PC-9 (cell line): ENCODE results near the gene TM6SF1. TPM values are rescaled to one million over a fixed set of nuclear protein-coding genes. Genes with fewer than 3 reads are reported as not detected.

Source experiments
- BruUV-seq: library from RNA; stranded (reverse); fragments of 400-500 nt; replicated peaks from 2 replicates; lab custom pipeline; 2021; lab: Mats Ljungman, UMichigan
- CTCF ChIA-PET: fragments of 300-600 bp; sonication (Branson Sonifier 250); formaldehyde crosslinking; loops from one replicate; lab custom pipeline; 2022; ENCODE audit warnings: antibody characterized with exemption; lab: Charles Lee
- POLR2A ChIA-PET: fragments of 300-600 bp; sonication (Branson Sonifier 250); formaldehyde crosslinking; loops from one replicate; lab custom pipeline; 2022; ENCODE audit warnings: antibody characterized with exemption; ENCODE audit not compliant: unreplicated experiment; lab: Charles Lee
- DNase-seq, 2 experiments: peaks; one replicate each; pipeline versions ENCODE4 v3.0.0 to v3.0.0-alpha.2; 2015 to 2022; ENCODE audit warnings: mixed read lengths in 1 of 2
- H2AFZ ChIP-seq: fragments of 200-600 bp; sonication (generic); 2 replicates; pipeline ENCODE4 v1.8.1; 2017; ENCODE audit warnings: antibody characterized with exemption
- H3F3A ChIP-seq: fragments of 200-600 bp; sonication (generic); 2 replicates; pipeline ENCODE4 v1.8.1; 2017; ENCODE audit warnings: antibody characterized with exemption, mild to moderate bottlenecking, low read depth; ENCODE audit not compliant: insufficient read depth
- H3K27ac ChIP-seq: fragments of 200-600 bp; sonication (generic); 2 replicates; pipeline ENCODE4 v1.6.1; 2016; ENCODE audit warnings: mixed run types
- H3K27me3 ChIP-seq: fragments of 200-600 bp; sonication (generic); 2 replicates; pipeline ENCODE4 v1.6.1; 2016; ENCODE audit warnings: low read depth, mixed run types; ENCODE audit not compliant: insufficient read depth
- H3K36me3 ChIP-seq: fragments of 200-600 bp; sonication (generic); 2 replicates; pipeline ENCODE4 v1.6.1; 2016; ENCODE audit warnings: low read depth, mixed run types
- H3K4me1 ChIP-seq: fragments of 200-600 bp; sonication (generic); replicated peaks from 2 replicates; pipeline ENCODE4 v1.6.1; 2016; ENCODE audit warnings: mixed run types; ENCODE audit not compliant: insufficient read depth
- H3K4me2 ChIP-seq: fragments of 200-600 bp; sonication (generic); 2 replicates; pipeline ENCODE4 v1.6.1; 2017; ENCODE audit warnings: mixed run types
- H3K4me3 ChIP-seq: fragments of 200-600 bp; sonication (generic); 2 replicates; pipeline ENCODE4 v1.6.1; 2016; ENCODE audit warnings: mixed run types
- H3K79me2 ChIP-seq: fragments of 200-600 bp; sonication (generic); 2 replicates; pipeline ENCODE4 v1.6.1; 2017; ENCODE audit warnings: low read depth, mixed run types
- H3K9me2 ChIP-seq: fragments of 200-600 bp; sonication (generic); 2 replicates; pipeline ENCODE4 v1.8.1; 2017; ENCODE audit warnings: mild to moderate bottlenecking; ENCODE audit not compliant: insufficient read depth
- H3K9me3 ChIP-seq: fragments of 200-600 bp; sonication (generic); 2 replicates; pipeline ENCODE4 v1.8.1; 2016; ENCODE audit warnings: low read depth; ENCODE audit not compliant: insufficient read depth
- H4K20me1 ChIP-seq: fragments of 200-600 bp; sonication (generic); 2 replicates; pipeline ENCODE4 v1.8.1; 2017; ENCODE audit not compliant: insufficient read depth
- EZH2 ChIP-seq: fragments of 200-600 bp; sonication (generic); IDR thresholded peaks from 2 replicates; pipeline ENCODE4 v1.8.0; 2017; ENCODE audit warnings: antibody characterized with exemption, low read depth
- intact Hi-C: fragments of 100-400 bp; cut with micrococcal nuclease; formaldehyde crosslinking; loops from one replicate; pipeline ENCODE4 v1.10.0; 2022; ENCODE audit not compliant: unreplicated experiment
- total RNA-seq: library from RNA; stranded (reverse); gene quantifications from 2 replicates; pipeline ENCODE4 v1.2.3, GENCODE V29; 2021
- TF ChIP-seq, protein P1 (sequence below): fragments of 200-600 bp; sonication (generic); conservative IDR thresholded peaks from 2 replicates; pipeline ENCODE4 v1.6.1; 2017; ENCODE audit warnings: mixed run types, antibody characterized with exemption, mild to moderate bottlenecking, moderate library complexity

TM6SF1 gene
- total RNA-seq, 1 experiment from 2014 or later = not detected

DNA sequence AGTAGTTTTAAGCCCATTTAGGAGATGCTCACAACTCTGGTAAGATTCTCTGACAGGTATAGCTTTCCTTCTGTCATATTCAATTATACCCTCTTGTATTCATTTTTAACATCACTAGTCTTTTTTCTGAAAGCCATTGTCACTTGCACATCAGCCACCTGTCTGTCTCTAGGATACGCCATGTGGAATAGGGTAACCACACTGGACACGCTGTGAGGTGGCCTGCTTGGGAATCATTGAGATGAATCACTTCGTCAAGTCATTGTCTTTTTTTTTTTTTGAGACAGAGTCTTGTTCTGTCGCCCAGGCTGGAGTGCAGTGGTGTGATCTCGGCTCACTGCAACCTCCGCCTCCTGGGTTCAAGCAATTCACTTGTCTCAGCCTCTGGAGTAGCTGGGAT, 7.4 kb downstream of the TM6SF1 start:
- H2AFZ ChIP-seq = no peak overlapping the region
- H3K9me2 ChIP-seq = no peaks in the 10 kb centered on the region
- BruUV-seq = no TSS peak
- no peaks in the 10 kb centered on the region for H3K36me3 ChIP-seq
- intact Hi-C loops = no loop called here
- no peaks in the 10 kb centered on the region for H3K79me2 ChIP-seq
- ChIA-PET POLR2A (no interaction called here), CTCF (no interaction called here)
- no peaks in the 10 kb centered on the region for H3K27me3 ChIP-seq
- H3K9me3 ChIP-seq = no peaks in the 10 kb centered on the region
- no peaks in the 10 kb centered on the region for H4K20me1 ChIP-seq
- no peak for TF ChIP-seq EZH2
- TF ChIP-seq, protein P1, sequence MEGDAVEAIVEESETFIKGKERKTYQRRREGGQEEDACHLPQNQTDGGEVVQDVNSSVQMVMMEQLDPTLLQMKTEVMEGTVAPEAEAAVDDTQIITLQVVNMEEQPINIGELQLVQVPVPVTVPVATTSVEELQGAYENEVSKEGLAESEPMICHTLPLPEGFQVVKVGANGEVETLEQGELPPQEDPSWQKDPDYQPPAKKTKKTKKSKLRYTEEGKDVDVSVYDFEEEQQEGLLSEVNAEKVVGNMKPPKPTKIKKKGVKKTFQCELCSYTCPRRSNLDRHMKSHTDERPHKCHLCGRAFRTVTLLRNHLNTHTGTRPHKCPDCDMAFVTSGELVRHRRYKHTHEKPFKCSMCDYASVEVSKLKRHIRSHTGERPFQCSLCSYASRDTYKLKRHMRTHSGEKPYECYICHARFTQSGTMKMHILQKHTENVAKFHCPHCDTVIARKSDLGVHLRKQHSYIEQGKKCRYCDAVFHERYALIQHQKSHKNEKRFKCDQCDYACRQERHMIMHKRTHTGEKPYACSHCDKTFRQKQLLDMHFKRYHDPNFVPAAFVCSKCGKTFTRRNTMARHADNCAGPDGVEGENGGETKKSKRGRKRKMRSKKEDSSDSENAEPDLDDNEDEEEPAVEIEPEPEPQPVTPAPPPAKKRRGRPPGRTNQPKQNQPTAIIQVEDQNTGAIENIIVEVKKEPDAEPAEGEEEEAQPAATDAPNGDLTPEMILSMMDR = no peak
- no peaks in the 10 kb centered on the region for H3K4me1 ChIP-seq
- H3K4me3 ChIP-seq = no peak overlapping the region
- no peak overlapping the region for H3K27ac ChIP-seq
- no peaks in the 10 kb centered on the region for H3F3A ChIP-seq
- H3K4me2 ChIP-seq = no peak overlapping the region
- DNase-seq = no peak

DNA sequence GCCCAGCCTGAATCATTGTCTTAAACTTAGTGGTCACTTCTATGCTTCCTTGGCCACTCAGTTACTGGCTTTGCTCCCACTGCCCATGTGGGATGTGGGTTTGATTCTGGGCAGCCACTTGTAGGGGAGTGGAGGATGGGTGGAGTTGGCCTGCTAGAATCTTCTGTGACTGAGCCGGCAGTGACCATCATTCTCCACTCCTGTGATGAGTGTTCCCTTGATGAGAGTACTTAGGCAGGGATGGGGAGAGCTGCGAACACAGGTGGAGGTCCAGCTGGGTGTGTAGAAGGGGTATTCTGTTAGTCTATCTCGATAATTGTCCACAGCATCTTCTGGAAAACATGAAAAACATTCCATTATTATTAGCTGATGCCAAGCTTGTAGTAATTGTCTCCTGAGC, 8.0 kb downstream of the TM6SF1 start:
- Histone ChIP-seq H3K79me2 (no peaks in the 10 kb centered on the region), H3K4me3 (no peak overlapping the region), H3K27ac (no peak overlapping the region), H3K4me1 (no peaks in the 10 kb centered on the region), H2AFZ (no peak overlapping the region), H3K4me2 (no peak overlapping the region), H4K20me1 (no peaks in the 10 kb centered on the region), H3F3A (no peaks in the 10 kb centered on the region), H3K9me3 (no peaks in the 10 kb centered on the region), H3K9me2 (no peaks in the 10 kb centered on the region), H3K36me3 (no peaks in the 10 kb centered on the region), H3K27me3 (no peaks in the 10 kb centered on the region)
- TF ChIP-seq, protein P1 = no peak
- no peak for TF ChIP-seq EZH2
- no peak for DNase-seq
- ChIA-PET POLR2A (no interaction called here), CTCF (no interaction called here)
- no TSS peak for BruUV-seq
- intact Hi-C loops = no loop called here

DNA sequence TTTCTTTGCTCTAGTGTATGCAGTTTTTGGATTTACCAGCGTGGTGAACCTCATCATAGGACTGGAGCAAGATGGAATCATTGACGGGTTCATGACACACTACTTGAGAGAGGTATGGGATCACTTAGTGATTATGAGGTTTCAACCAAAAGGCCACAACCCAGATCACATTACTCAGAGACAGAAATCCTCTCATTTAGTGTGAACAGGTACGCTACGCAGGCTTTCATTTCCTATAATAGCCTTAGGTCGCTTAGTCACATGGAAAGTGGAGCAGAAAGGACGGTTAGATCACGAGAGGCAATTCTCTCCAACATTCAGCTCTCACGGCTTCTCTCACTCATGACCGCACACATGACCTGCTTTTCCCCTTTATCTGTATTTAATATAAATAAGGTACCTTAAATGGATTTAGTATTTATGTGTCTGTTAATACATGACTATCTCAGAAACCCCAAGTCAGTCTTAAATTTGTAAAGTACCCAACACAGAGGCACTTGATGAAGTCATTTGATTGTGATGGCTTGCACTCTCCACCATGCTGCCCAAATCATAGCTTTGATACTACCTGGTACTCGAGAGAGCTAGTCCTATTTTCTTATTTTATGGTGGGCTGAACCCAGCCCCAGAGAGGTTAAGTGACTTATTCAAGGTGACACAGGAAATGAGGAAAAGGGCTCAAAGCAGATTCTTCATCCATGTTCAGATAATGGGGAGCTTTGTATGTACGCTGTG, 8.6 kb downstream of the TM6SF1 start:
- no peak overlapping the region for H3K4me3 ChIP-seq
- no peaks in the 10 kb centered on the region for H3K79me2 ChIP-seq
- H3K9me3 ChIP-seq = no peaks in the 10 kb centered on the region
- no peak for DNase-seq
- H2AFZ ChIP-seq = no peak overlapping the region
- no TSS peak for BruUV-seq
- H3K4me2 ChIP-seq = no peak overlapping the region
- H3K27ac ChIP-seq = no peak overlapping the region
- no peaks in the 10 kb centered on the region for H3K9me2 ChIP-seq
- intact Hi-C loops = no loop called here
- no peaks in the 10 kb centered on the region for H4K20me1 ChIP-seq
- H3K4me1 ChIP-seq = no peaks in the 10 kb centered on the region
- H3F3A ChIP-seq = no peaks in the 10 kb centered on the region
- no peaks in the 10 kb centered on the region for H3K36me3 ChIP-seq
- CTCF ChIA-PET = no interaction called here
- no peaks in the 10 kb centered on the region for H3K27me3 ChIP-seq
- TF ChIP-seq, protein P1 = no peak
- no peak for TF ChIP-seq EZH2
- POLR2A ChIA-PET = no interaction called here
